ENCODE measurements around the gene DNAH7. TPM values are rescaled to one million over a fixed set of nuclear protein-coding genes. Genes with fewer than 3 reads are reported as not detected.
"Not testable (repeated sequence)": the region's sequence is repeated elsewhere in the genome, so short reads cannot be mapped to it uniquely, and the experiment has no call there.

DNAH7 gene
- total RNA-seq, 1 donor from 2014 or later: 0.80 TPM

- DNase-seq (ENCODE audit: low read depth): no peak
Observed at GRCh38 chr2:195984923-195985726, 83.5 kb downstream of the DNAH7 start.

- no peak for DNase-seq (ENCODE audit: low read depth)
Observed at GRCh38 chr2:195967336-195967735, 101.3 kb downstream of the DNAH7 start.

GRCh38 chr2:195961873-195962272 is 106.8 kb downstream of the DNAH7 start:
- DNase-seq (ENCODE audit: low read depth): no peak

DNA sequence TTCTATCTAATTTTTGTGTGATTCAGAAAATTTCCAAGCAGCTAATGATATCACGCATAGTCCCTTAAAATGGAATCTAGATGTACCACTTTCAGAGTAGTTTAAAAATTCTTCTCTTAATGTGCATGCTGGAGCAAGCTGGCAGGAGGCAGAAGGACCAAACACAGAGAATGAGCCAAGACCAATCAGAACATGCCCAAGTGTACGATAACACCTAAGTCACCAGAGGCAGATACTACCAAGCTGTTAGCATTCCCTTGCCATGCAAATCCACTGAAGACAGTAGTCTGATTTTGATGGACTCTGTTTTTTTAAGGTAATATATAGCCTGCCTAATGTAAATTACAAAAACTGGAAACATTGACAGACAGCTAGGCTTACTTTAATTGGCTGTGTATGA is 109.3 kb downstream of the DNAH7 start:
- no peak for DNase-seq (ENCODE audit: low read depth)

GRCh38 chr2:195956725-195957124 is 111.9 kb downstream of the DNAH7 start:
- peak; percentile 51 for DNase-seq (ENCODE audit: low read depth)

- no peak for DNase-seq (ENCODE audit: low read depth)
Observed at GRCh38 chr2:195945056-195945455, 123.6 kb downstream of the DNAH7 start.

- DNase-seq (ENCODE audit: low read depth): no peak
Observed at GRCh38 chr2:195937176-195937575, 131.5 kb downstream of the DNAH7 start.

DNA sequence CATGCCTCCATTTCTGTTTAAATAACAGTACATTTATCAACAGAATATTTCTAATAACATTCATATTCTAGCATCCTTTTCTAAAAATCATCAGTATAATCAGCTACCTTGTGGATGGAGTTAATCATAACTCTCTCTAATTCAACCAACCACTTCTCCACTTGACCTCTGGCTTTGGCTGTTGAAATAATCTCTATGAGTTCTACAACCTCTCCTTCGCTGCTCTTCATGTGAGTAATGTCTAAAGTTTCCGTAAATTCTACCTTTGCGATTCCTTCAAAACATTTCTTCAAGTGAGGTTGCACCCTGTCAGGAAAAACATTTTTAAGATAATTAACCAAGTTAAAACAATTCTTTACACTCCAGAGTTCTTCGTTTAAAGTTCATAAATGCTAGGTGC is 134.2 kb downstream of the DNAH7 start:
- DNase-seq (ENCODE audit: low read depth): no peak

DNA sequence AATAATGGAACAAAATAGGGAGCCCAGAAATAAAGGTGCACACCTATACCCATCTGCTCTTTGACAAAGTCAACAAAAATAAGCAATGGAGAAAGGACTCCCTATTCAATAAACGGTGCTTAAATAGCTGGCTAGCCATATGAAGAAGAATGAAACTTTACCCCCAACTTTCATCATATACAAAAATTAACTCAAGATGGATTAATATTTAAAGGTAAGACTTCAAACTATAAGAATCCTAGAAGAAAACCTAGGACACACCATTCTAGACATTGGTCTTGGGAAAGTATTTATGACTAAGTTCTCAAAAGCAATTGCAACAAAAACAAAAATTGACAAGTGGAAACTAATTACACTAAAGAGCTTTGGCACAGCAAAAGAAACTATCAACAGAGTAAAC is 139.1 kb downstream of the DNAH7 start:
- DNase-seq (ENCODE audit: low read depth): no peak

- no peak for DNase-seq (ENCODE audit: low read depth)
Observed at GRCh38 chr2:195925120-195925519, 143.5 kb downstream of the DNAH7 start.

DNA sequence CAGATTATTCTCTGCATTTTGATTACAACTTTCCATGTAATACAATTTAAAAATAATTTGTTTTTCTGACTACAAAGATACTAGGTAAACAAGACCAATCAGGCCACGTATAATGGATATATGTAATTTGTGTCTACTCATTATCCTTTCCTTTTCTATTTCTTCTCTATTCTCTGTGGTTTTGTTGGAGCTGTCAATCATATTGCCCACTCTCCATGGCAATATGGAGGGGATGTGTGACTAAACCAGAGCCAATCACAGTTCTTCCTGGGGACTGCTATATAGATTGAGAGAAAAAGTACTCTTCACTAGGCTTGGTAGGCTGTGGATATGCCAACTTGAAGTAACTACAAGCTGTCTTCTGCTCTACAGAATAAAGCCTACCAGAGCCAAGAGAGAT is 144.7 kb downstream of the DNAH7 start:
- no peak for DNase-seq (ENCODE audit: low read depth)

- not testable (repeated sequence) for DNase-seq (ENCODE audit: low read depth)
Observed at GRCh38 chr2:195917021-195917600, 151.5 kb downstream of the DNAH7 start.

GRCh38 chr2:195912079-195912478 is 156.6 kb downstream of the DNAH7 start:
- no peak for DNase-seq (ENCODE audit: low read depth)

DNA sequence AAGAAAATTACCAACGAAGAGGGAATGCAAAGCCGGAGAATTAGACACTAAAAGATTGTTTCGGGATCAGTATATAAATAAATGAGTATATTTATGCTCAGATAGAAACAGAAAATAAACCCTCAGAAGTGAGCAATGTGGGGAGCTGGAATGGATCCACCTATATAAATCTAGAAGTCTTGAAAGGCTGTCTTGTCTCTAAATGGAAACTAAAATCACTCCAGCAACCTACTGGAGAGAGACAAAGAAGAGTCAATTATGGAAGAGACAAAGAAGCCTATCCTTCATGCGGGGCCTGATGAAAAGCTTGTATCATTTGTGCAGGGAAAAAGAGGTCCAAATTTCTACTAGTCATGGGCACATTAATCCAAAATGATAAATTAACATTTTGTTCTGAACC is 158.1 kb downstream of the DNAH7 start:
- DNase-seq (ENCODE audit: low read depth): no peak

DNA sequence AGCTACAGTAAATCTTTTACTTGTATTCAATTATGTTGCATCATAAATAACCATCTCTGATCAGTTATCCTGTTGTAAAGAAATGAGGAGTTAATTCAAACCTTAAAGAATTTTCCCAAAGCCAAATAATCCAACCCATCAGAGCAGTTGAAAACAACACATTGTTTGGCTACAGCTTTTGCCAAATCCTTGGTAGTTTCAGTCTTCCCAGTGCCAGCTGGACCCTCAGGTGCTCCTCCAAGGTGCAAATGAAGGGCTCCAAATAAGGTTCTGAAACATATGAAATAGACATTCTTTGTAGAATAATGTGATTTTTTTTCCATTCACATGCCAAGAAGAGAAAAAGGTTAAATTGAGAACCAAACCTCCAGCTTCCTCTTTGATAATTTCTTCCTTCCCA is 158.7 kb downstream of the DNAH7 start:
- DNase-seq (ENCODE audit: low read depth): no peak

GRCh38 chr2:195907474-195907873 is 161.2 kb downstream of the DNAH7 start:
- no peak for DNase-seq (ENCODE audit: low read depth)

- peak; percentile 50 for DNase-seq (ENCODE audit: low read depth)
Observed at GRCh38 chr2:195903956-195904355, 164.7 kb downstream of the DNAH7 start.

GRCh38 chr2:195902857-195903256 is 165.8 kb downstream of the DNAH7 start:
- DNase-seq (ENCODE audit: low read depth): no peak

- no peak for DNase-seq (ENCODE audit: low read depth)
Observed at GRCh38 chr2:195899226-195899625, 169.4 kb downstream of the DNAH7 start.

GRCh38 chr2:195898505-195899191 is 170.0 kb downstream of the DNAH7 start:
- peak; percentile 97 for DNase-seq (ENCODE audit: low read depth)

DNA sequence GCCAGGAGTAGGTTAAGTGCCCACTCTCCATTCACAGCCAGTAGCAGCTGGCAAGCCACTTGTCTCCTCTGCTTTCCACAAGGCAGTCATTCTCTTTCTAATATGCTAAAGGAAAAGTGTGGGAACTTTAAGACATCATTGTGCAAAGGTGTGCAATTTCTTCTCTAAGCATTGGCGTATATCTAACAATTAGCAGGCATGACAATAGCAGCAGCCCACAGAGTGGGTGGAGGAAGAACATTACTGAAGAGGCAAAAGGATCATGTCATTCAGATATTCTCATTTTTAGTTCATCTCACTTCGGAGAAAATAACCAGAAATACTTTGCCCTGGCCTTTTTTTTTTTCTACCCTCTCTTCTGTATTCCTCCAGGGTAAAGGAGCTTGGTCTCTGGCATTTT is 177.6 kb downstream of the DNAH7 start:
- no peak for DNase-seq (ENCODE audit: low read depth)

DNA sequence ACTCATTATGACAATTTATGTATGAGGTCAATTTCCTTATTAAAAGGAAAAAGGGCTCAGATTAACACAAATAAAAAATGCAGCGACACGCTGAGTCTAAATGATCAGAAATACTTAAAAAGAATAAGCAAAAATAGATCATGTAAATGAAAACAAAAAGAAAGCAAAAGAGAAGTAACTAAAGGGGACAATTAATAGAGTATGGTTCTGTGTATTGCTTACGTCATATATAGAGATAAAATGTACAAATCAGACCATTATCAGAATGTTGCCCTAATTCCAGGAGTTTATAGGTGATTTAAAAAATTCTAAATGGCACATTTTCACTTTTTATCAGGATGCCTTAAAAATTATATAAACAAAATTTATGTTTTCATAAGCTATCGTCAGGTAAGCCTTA is 189.5 kb downstream of the DNAH7 start:
- DNase-seq (ENCODE audit: low read depth): no peak
